Measurements from ENCODE around the gene CSTF3. TPM values are rescaled to one million over a fixed set of nuclear protein-coding genes. Genes with fewer than 3 reads are reported as not detected.
"Not testable (repeated sequence)": the region's sequence is repeated elsewhere in the genome, so short reads cannot be mapped to it uniquely, and the experiment has no call there.

CSTF3 gene
- polyA plus RNA-seq (2013, experiment 1 of 2; ENCODE audit: insufficient read length) = 31.2 TPM
- 32.7 TPM for polyA plus RNA-seq (2013, experiment 2 of 2; ENCODE audit: insufficient read length)

- peak; percentile 99 for DNase-seq
Observed at GRCh38 chr11:33161120-33162005, at the start of gene CSTF3. Gene CSTF3, minus strand, starts transcription at chr11:33161480. Its CDS starts 155 bp downstream, at chr11:33161325.

DNA sequence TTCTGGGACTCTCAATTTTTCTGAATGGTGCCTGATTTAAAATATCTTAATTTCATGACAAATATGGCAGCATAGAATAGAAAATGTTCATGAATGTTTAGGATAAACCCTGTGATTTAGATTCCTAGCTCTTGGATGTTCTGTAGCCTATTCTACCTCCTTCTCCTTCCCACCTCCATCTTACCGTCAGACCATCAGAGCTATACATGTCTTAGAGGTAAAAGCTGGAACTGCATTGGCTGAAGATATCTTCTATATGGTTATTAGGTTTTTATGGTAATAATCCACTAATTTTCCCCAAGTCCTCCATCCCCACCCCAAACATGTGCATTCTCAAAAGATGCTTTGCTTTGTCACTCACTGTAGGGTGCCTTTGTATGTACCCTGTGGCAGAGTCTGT is 46.9 kb upstream of the CSTF3 start:
- DNase-seq = no peak

GRCh38 chr11:33207408-33207985 is 46.2 kb upstream of the CSTF3 start:
- DNase-seq = peak; percentile 33

DNA sequence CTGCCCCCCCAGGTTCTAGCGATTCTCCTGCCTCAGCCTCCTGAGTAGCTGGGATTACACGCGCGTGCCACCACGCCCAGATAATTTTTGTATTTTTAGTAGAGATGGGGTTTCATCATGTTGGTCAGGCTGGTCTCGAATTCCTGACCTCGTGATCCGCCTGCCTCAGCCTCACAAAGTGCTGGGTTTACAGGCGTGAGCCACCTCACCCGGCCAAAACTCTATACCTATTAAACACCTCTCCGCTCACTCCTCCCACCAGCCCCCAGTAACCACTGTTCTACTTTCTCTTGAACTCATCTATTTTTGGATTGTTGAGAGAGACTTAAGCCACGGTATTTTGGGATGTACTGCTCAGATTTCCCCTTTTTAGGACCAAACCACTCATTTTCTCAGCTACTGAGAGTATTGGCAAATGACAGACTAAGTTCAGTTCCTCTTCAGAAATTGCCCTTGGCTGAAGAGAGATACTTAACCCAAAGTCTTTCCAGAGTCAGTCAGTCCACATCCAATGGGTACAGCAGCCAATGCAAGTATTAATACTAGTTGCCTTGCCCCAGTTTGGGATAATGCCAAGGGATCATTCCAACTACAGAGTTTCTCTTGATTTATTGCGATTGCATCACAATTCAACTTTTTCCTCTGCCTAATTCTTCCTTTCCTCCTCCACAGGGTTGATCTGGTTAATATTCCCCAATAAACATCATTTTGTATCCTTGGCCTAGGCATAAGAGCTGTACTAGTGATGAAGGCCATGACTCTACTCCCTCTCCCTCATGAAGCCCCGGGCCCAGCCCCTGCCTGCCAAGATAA is 36.8 kb upstream of the CSTF3 start:
- peak; percentile 40 for DNase-seq

GRCh38 chr11:33195462-33196173 is 34.3 kb upstream of the CSTF3 start:
- no peak for DNase-seq

GRCh38 chr11:33194455-33194854 is 33.2 kb upstream of the CSTF3 start:
- no peak for DNase-seq

- DNase-seq = no peak
Observed at GRCh38 chr11:33191467-33191866, 30.2 kb upstream of the CSTF3 start.

- no peak for DNase-seq
Observed at GRCh38 chr11:33187998-33188722, 26.9 kb upstream of the CSTF3 start.

- no peak for DNase-seq
Observed at GRCh38 chr11:33185756-33186155, 24.5 kb upstream of the CSTF3 start.

DNA sequence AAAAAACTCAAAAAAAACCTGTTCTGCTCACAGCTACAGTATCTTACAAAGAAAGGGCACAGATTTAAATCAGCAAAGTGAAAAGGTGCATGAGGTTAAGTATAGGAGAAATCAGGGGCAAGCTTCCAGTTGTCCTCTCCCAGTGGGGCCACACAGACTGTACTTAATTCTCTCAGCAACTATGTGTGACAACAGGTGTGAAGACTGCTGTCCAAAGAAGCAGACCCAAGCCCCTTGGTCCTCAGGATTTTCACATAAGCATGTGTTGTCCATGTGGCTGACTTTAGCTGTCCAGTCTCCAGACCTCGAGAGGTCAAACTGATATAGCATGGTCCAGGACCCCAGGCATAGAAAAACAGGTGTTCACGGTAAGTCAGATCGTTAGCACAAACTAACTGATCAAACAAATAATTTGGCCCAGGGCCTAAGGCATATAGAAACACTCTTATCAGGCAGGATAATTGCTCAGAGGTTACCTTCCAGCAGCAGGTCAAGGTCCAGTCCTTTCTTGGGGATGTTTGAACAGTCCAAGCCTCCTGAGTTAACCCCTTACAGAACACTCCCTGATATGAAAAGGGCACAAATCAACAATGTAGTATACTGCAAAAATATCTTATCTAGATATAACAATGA is 21.1 kb upstream of the CSTF3 start:
- DNase-seq = no peak

DNA sequence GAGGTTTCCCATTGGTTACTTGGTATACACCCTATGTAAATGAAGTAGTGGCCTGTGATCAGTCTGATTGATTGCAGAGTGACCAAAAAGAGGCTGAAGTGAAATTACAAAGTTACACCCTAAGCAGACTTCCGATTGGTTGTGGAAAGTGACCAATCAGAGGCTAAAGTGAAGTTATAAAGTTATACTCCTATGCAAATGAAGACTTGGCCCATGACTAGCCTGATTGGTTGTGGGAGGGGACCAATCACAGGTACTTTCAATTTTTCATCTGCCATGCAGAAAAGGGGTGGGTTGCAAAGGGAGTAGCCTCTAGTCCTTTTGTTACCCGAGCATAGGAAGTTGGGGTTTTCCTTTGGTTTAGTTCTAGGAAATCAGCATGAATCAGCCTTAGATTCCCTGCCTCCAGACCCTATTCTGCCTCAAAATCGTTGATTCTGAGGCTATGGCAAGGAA is 18.1 kb upstream of the CSTF3 start:
- no peak for DNase-seq

DNA sequence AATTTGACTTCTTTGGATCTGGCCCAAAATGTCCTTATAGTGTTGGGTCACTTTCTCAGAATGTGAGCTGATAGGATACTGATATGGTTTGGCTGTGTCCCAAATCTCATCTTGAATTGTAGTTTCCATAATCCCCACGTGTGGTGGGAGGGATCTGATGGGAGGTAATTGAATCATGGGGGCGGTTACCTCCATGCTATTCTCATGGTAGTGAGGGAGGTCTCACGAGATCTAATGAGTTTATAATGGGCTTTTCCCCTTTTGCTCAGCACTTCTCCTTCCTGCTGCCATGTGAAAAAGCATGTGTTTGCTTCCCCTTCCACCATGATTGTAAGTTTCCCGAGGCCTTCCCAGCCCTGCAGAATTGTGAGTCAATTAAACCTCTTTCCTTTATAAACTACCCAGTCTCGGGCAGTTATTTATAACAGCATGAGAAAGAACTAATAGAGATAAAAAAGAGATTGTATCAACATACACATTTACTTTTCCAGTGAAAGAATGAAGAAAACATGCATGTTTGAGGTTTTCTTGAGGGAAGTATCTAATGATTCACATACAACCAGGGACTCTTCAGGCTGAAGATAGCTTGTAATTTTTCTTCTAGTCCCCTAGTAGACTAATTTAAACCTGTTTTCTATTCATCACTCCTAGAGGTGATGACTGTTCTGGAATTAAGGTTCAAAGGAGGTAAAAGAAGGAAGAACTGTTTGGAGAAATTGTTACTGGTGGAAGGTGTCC is 17.3 kb upstream of the CSTF3 start:
- peak; percentile 67 for DNase-seq

GRCh38 chr11:33177676-33178336 is 16.5 kb upstream of the CSTF3 start:
- no peak for DNase-seq

DNA sequence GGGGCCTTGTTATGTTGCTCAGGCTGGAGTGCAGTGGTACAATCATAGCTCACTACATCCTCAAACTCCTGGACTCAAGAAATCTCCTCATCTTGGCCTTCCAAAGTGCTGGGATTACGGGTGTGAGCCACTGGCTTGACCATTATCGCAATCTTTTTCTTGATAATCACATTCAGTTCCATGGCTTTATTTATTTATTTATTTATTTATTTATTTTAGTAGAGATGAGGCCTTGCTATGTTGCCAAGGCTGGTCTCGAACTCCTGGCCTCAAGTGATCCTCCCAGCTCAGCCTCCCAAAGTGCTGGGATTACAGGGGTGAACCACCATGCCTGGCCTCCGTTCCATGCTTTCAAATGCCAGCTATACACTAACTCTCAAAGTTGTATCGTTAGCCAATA is 15.5 kb upstream of the CSTF3 start:
- DNase-seq = not testable (repeated sequence)

DNA sequence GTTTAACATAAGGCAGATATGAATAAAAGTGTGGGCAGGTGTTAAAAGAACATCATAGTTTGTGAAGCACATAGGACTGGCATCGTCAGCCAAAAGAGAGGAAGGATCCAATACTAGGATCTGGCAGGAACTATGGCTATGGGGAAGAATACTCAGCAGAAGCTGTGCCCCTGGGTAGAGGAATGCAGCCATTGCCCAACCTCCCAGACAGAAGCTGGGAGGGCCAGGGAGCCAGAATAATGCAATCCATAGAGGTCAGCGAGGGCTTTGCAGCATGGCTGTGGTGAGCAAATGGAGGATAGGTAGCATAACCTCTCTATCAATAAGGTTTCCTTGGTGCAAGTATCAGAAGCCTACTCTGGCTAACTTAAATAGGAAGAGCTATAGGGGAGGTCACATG is 11.7 kb upstream of the CSTF3 start:
- DNase-seq = peak; percentile 28

DNA sequence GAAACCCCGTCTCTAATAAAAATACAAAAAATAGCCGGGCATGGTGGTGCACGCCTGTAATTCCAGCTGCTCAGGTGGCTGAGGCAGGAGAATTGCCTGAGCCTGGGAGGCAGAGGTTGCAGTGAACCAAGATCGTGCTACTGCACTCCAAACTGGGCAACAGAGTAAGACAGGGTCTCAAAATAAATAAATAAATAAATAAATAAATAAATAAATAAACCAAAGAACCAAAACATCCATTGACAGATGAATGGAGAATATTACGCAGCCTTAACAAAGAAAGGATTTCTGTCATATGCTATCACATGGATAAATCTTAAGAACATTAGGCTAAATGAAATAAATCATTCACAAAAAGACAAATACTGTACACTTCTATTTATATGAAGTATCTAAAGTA is 11.1 kb upstream of the CSTF3 start:
- no peak for DNase-seq

DNA sequence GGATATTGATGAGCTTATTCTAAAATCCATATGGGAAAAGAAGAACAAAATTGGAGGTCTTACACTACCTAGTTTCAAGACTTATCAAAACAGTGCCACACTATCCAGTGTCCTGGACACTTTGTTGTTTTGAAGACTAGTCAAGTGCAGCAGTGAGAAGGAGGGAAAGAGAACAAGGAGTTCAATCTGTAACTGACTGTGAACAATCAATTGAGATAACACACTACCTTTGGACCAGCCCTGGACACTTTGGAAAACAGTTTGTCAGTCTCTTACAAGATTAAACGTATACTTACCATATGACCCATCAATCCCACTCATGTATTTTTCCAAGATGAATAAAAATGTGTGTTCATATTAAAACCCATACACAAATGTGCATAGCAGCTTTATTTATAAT is 10.0 kb upstream of the CSTF3 start:
- no peak for DNase-seq

DNA sequence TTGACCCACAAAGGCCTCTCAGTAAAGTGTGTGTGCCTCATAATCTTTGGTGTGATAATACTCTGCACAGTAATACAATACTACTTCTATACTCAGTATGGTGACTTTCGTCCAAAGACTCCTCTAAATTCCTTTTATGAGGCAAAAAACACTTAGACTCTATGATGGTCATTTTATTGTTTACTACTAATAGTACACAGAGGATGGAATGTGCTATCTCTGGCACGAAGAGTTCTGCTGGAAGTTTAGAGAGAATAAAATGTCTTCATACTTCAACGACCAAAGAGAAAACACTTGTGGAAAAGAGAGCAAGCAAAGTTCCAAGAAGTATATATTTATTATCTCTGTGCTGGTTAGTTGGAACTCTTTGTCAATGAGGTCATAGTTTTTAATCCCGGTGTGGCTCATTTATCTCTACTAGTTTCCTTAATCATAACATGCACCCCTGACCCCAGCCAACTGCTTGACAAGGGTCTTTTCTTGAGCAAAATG is 7.5 kb upstream of the CSTF3 start:
- peak; percentile 35 for DNase-seq

DNA sequence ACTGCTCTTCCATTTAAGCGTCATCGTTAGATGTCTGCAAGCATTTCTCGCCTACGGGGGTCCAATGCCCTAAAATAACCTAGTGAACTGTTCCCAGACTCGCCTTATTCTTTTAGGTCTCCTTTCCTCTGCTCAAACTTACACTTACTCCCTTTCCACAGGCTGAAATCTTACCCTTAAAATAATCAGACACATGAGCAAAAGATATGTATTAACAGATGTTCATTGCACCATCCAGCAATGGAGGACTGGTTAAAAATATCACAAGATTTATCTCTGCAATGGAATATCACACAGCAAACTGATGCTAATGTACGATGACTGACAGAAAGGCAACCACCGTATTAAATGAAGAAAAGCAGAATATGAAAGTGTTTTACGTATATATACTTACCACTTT is 1.6 kb upstream of the CSTF3 start:
- no peak for DNase-seq

DNA sequence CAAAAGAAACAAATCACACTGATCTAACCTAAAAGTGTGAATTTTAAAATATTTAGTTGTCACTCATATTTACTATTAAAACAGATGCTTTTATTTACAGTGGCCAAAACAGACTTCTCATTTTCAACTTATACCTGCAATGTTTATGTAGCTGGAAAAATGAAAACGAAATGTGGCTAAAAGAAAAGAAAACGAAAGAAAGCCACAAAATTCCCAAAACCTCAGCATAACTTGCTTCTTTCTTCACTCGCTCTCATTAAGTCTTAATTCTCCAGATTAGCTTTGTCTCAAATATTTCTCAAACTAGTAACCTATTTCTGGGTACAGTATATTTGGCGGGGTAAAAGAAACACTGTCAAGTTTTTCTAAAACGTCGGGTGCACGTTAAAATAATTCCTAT is 693 bp downstream of the CSTF3 start:
- no peak for DNase-seq
